HCT116 (cell line): ENCODE results near the gene LEMD3. TPM values are rescaled to one million over a fixed set of nuclear protein-coding genes. Genes with fewer than 3 reads are reported as not detected.

Experiments
- ATAC-seq: fragments of 200-7000 bp; cut with Tn5 transposase; 2 replicates; pipeline ENCODE4 v1.9.1; 2020; ENCODE audit warnings: mild to moderate bottlenecking, moderate library complexity
- BruUV-seq: library from RNA; stranded (reverse); fragments of 400-500 nt; replicated peaks from 2 replicates; lab custom pipeline; 2021; lab: Mats Ljungman, UMichigan
- CTCF ChIA-PET: fragments of 300-600 bp; sonication (Branson Sonifier 250); formaldehyde crosslinking; loops from one replicate; lab custom pipeline; 2021; ENCODE audit warnings: antibody characterized with exemption; lab: Charles Lee
- POLR2A ChIA-PET: fragments of 300-600, 350-600 bp; sonication (Branson Sonifier 250); formaldehyde crosslinking; loops from one replicate; lab custom pipeline; 2021; ENCODE audit warnings: antibody characterized with exemption; lab: Charles Lee
- RAD21 ChIA-PET, 2 experiments: fragments of 300-600 bp; sonication (Branson Sonifier 250); formaldehyde crosslinking; loops; one replicate each; lab custom pipeline; 2023; ENCODE audit warnings: low total read pairs in 2 of 2; ENCODE audit not compliant: uncharacterized antibody in 2 of 2, unreplicated experiment in 2 of 2, low non-redundant PET in 1 of 2; lab: Charles Lee
- DNase-seq: peaks from one replicate; pipeline ENCODE4 v3.0.0-alpha.2; 2010; ENCODE audit warnings: low read depth, low spot score
- H2AFZ ChIP-seq: fragments of 200-600 bp; shearing (Covaris generic), sonication (generic); 2 replicates; pipeline ENCODE4 v1.6.1; 2017; ENCODE audit warnings: low read depth, mixed run types, mixed read lengths, antibody characterized with exemption, low read length; ENCODE audit not compliant: poor library complexity, severe bottlenecking
- H3K27ac ChIP-seq: 2 replicates; pipeline ENCODE4 v1.5.1; 2012; ENCODE audit warnings: low read depth, low read length
- H3K27me3 ChIP-seq: fragments of 200-600 bp; sonication (generic); 2 replicates; pipeline ENCODE4 v1.6.1; 2016; ENCODE audit warnings: mixed run types, low read length, mixed read lengths; ENCODE audit not compliant: insufficient read depth
- H3K36me3 ChIP-seq, 2 experiments: fragments of 200-500 bp in 1 of 2; fragments of 200-600 bp in 1 of 2; sonication (Bioruptor generic) in 1 of 2; sonication (generic) in 1 of 2; 2 replicates each; pipeline versions ENCODE4 v1.5.1 to v1.6.1; 2014 to 2016; ENCODE audit warnings: low read length in 2 of 2, inconsistent platforms in 1 of 2, mixed read lengths in 1 of 2, mixed run types in 1 of 2; ENCODE audit not compliant: insufficient read depth in 2 of 2, control insufficient read depth in 1 of 2
- H3K4me1 ChIP-seq, 2 experiments: fragments of 200-600 bp in 1 of 2; sonication (generic) in 1 of 2; 2 replicates each; pipeline versions ENCODE4 v1.5.1 to v1.6.1; 2012 to 2017; ENCODE audit warnings: low read length in 2 of 2, inconsistent platforms in 1 of 2, mild to moderate bottlenecking in 1 of 2, mixed read lengths in 1 of 2, mixed run types in 1 of 2, moderate library complexity in 1 of 2; ENCODE audit not compliant: insufficient read depth in 2 of 2, control insufficient read depth in 1 of 2
- H3K4me2 ChIP-seq: fragments of 200-600 bp; sonication (generic); 2 replicates; pipeline ENCODE4 v1.6.1; 2017; ENCODE audit warnings: mixed run types, low read length, mixed read lengths
- H3K4me3 ChIP-seq, 2 experiments: fragments of 200-600 bp in 1 of 2; sonication (generic) in 1 of 2; replicated peaks in 1 of 2; 2 replicates each; pipeline ENCODE4 v1.5.1; 2011 to 2016; ENCODE audit warnings: low read length in 2 of 2, control low read depth in 1 of 2, low read depth in 1 of 2, mild to moderate bottlenecking in 1 of 2, mixed read lengths in 1 of 2, mixed run types in 1 of 2
- H3K79me2 ChIP-seq: fragments of 200-600 bp; sonication (generic); 2 replicates; pipeline ENCODE4 v1.6.1; 2017; ENCODE audit warnings: mild to moderate bottlenecking, mixed run types, low read length, moderate library complexity, mixed read lengths; ENCODE audit not compliant: insufficient read depth
- H3K9ac ChIP-seq: fragments of 200-600 bp; sonication (generic); 2 replicates; pipeline ENCODE4 v1.6.1; 2016; ENCODE audit warnings: low read length, mixed read lengths
- H3K9me2 ChIP-seq: fragments of 200-600 bp; sonication (generic), shearing (Covaris generic); 2 replicates; pipeline ENCODE4 v1.6.1; 2017; ENCODE audit warnings: mixed run types, mild to moderate bottlenecking, moderate library complexity; ENCODE audit not compliant: insufficient read depth
- H3K9me3 ChIP-seq, 2 experiments: fragments of 200-500 bp in 1 of 2; fragments of 200-600 bp in 1 of 2; sonication (Bioruptor generic) in 1 of 2; sonication (generic) in 1 of 2; 2 replicates each; pipeline ENCODE4 v1.6.1; 2014 to 2017; ENCODE audit warnings: low read length in 2 of 2, mixed read lengths in 2 of 2, inconsistent platforms in 1 of 2, low read depth in 1 of 2, mild to moderate bottlenecking in 1 of 2, mixed run types in 1 of 2, moderate library complexity in 1 of 2; ENCODE audit not compliant: control insufficient read depth in 1 of 2, insufficient read depth in 1 of 2
- H4K20me1 ChIP-seq: fragments of 200-600 bp; sonication (generic), shearing (Covaris generic); 2 replicates; pipeline ENCODE4 v1.6.1; 2017; ENCODE audit warnings: mixed run types, mild to moderate bottlenecking, moderate library complexity; ENCODE audit not compliant: insufficient read depth
- ATF3 ChIP-seq: IDR thresholded peaks from 2 replicates; pipeline ENCODE4 v1.6.1; 2012
- CBX3 ChIP-seq: IDR thresholded peaks from 2 replicates; pipeline ENCODE4 v1.6.1; 2012; ENCODE audit warnings: low read depth
- CEBPB ChIP-seq: IDR thresholded peaks from 2 replicates; pipeline ENCODE4 v1.6.1; 2012; ENCODE audit warnings: low read depth
- EGR1 ChIP-seq: IDR thresholded peaks from 2 replicates; pipeline ENCODE4 v1.6.1; 2012; ENCODE audit warnings: low read depth
- EZH2phosphoT487 ChIP-seq: fragments of 200-600 bp; IDR thresholded peaks from 2 replicates; pipeline ENCODE4 v1.6.1; 2018; ENCODE audit warnings: antibody characterized with exemption, borderline replicate concordance
- FOSL1 ChIP-seq: IDR thresholded peaks from 2 replicates; pipeline ENCODE4 v1.6.1; 2012; ENCODE audit warnings: low read depth
- JUND ChIP-seq: IDR thresholded peaks from 2 replicates; pipeline ENCODE4 v1.6.1; 2012
- RAD21 ChIP-seq: IDR thresholded peaks from 2 replicates; pipeline ENCODE4 v1.6.1; 2012; ENCODE audit warnings: low read depth, mild to moderate bottlenecking
- SIN3A ChIP-seq: IDR thresholded peaks from 2 replicates; pipeline ENCODE4 v1.6.1; 2012; ENCODE audit warnings: low read depth
- SRF ChIP-seq: IDR thresholded peaks from 2 replicates; pipeline ENCODE4 v1.6.1; 2012; ENCODE audit warnings: low read depth
- intact Hi-C: fragments of 100-400 bp; cut with micrococcal nuclease; formaldehyde crosslinking; loops from 2 replicates; pipeline ENCODE4 v1.10.0; 2022
- total RNA-seq: library from RNA; stranded (reverse); gene quantifications from one replicate; pipeline ENCODE4 v1.2.1, GENCODE V29; 2021; ENCODE audit not compliant: unreplicated experiment
- TF ChIP-seq, protein P1 (sequence below): IDR thresholded peaks from 2 replicates; pipeline ENCODE4 v1.6.1; 2011; ENCODE audit warnings: mild to moderate bottlenecking, low read length, moderate library complexity; ENCODE audit not compliant: insufficient replicate concordance; ENCODE audit errors: extremely low read depth
- TF ChIP-seq, protein P2 (sequence below): IDR thresholded peaks from 2 replicates; pipeline ENCODE4 v1.6.1; 2012; ENCODE audit warnings: low read depth

The LEMD3 gene
- total RNA-seq, 1 experiment from 2014 or later, result 28.7 TPM

GRCh38 chr12:65276916-65277530, 107.6 kb downstream of the LEMD3 start:
- H3K27me3 ChIP-seq, result no peaks in the 10 kb centered on the region
- intact Hi-C loops, result no loop called here
- no peak for DNase-seq
- TF ChIP-seq SIN3A, result no peak
- no peak for TF ChIP-seq ATF3
- no peak for TF ChIP-seq JUND
- TF ChIP-seq CBX3, result no peak
- TF ChIP-seq, protein P1, sequence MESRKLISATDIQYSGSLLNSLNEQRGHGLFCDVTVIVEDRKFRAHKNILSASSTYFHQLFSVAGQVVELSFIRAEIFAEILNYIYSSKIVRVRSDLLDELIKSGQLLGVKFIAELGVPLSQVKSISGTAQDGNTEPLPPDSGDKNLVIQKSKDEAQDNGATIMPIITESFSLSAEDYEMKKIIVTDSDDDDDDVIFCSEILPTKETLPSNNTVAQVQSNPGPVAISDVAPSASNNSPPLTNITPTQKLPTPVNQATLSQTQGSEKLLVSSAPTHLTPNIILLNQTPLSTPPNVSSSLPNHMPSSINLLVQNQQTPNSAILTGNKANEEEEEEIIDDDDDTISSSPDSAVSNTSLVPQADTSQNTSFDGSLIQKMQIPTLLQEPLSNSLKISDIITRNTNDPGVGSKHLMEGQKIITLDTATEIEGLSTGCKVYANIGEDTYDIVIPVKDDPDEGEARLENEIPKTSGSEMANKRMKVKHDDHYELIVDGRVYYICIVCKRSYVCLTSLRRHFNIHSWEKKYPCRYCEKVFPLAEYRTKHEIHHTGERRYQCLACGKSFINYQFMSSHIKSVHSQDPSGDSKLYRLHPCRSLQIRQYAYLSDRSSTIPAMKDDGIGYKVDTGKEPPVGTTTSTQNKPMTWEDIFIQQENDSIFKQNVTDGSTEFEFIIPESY, result no peak
- TF ChIP-seq EZH2phosphoT487, result no peak
- TF ChIP-seq CEBPB, result no peak
- no peak for TF ChIP-seq FOSL1
- no peak for TF ChIP-seq RAD21
- TF ChIP-seq, protein P2, sequence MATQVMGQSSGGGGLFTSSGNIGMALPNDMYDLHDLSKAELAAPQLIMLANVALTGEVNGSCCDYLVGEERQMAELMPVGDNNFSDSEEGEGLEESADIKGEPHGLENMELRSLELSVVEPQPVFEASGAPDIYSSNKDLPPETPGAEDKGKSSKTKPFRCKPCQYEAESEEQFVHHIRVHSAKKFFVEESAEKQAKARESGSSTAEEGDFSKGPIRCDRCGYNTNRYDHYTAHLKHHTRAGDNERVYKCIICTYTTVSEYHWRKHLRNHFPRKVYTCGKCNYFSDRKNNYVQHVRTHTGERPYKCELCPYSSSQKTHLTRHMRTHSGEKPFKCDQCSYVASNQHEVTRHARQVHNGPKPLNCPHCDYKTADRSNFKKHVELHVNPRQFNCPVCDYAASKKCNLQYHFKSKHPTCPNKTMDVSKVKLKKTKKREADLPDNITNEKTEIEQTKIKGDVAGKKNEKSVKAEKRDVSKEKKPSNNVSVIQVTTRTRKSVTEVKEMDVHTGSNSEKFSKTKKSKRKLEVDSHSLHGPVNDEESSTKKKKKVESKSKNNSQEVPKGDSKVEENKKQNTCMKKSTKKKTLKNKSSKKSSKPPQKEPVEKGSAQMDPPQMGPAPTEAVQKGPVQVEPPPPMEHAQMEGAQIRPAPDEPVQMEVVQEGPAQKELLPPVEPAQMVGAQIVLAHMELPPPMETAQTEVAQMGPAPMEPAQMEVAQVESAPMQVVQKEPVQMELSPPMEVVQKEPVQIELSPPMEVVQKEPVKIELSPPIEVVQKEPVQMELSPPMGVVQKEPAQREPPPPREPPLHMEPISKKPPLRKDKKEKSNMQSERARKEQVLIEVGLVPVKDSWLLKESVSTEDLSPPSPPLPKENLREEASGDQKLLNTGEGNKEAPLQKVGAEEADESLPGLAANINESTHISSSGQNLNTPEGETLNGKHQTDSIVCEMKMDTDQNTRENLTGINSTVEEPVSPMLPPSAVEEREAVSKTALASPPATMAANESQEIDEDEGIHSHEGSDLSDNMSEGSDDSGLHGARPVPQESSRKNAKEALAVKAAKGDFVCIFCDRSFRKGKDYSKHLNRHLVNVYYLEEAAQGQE, result no peak
- no peak for TF ChIP-seq SRF
- no peak for TF ChIP-seq EGR1
- TF ChIP-seq, all 23 proteins: peak for 0
- Histone ChIP-seq H3K79me2 (no peaks in the 10 kb centered on the region), H3K9me2 (0 out of 2 replicates have a peak, but pooled peaks cover 3% of the 10 kb centered on the region), H3K36me3 (no peaks in the 10 kb centered on the region), H3K4me3 (no peak overlapping the region), H3K27ac (no peak overlapping the region), H2AFZ (no peak overlapping the region), H3K4me2 (no peak overlapping the region), H4K20me1 (no peaks in the 10 kb centered on the region), H3K9me3 (no peaks in the 10 kb centered on the region), H3K9ac (no peak overlapping the region), H3K4me1 (peaks cover 3 to 8% of the 10 kb centered on the region in 2 experiments; a peak in 2 of 4 replicates)
- ATAC-seq, result no peak
- no TSS peak for BruUV-seq
- ChIA-PET RAD21 (no interaction called here), POLR2A (no interaction called here), CTCF (no interaction called here)
